ENCODE data around the gene NRP1.
A peak's percentile ranks its signal among the peaks of the same experiment; 100 is the strongest.

The NRP1 gene

DNA sequence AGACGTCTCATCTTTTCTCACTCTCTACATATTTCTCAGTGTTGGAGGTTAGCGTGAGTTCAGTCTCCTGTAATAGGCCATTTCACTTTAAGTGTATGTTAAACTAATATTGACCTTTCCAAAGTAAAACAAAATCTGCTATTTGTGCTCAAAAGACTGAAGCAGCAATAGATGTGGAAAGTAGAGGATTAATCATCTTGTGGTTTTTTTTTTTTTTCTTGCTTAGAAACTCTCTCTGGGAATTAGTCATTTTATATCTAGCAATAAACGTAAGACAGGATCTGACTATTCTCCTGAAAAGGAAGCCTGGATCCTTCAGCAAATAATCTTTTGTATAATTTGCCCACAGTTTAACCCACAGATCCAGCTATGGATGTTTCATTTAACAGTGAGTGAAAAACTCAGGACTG is 81.7 kb downstream of the NRP1 start:
- TF ChIP-seq, protein P1, sequence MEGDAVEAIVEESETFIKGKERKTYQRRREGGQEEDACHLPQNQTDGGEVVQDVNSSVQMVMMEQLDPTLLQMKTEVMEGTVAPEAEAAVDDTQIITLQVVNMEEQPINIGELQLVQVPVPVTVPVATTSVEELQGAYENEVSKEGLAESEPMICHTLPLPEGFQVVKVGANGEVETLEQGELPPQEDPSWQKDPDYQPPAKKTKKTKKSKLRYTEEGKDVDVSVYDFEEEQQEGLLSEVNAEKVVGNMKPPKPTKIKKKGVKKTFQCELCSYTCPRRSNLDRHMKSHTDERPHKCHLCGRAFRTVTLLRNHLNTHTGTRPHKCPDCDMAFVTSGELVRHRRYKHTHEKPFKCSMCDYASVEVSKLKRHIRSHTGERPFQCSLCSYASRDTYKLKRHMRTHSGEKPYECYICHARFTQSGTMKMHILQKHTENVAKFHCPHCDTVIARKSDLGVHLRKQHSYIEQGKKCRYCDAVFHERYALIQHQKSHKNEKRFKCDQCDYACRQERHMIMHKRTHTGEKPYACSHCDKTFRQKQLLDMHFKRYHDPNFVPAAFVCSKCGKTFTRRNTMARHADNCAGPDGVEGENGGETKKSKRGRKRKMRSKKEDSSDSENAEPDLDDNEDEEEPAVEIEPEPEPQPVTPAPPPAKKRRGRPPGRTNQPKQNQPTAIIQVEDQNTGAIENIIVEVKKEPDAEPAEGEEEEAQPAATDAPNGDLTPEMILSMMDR (IDR thresholded peaks at IDR 0.05; ENCODE audit: low read depth, low read length): no peak
- DNase-seq (ENCODE audit: low read depth, low spot score): peak; percentile 93
- in situ Hi-C loops (cut with HindIII; ENCODE audit: low sequenced_read_pairs): no loop called here
- H3K4me3 ChIP-seq (ENCODE audit: low read depth, low read length): no peak overlapping the region

DNA sequence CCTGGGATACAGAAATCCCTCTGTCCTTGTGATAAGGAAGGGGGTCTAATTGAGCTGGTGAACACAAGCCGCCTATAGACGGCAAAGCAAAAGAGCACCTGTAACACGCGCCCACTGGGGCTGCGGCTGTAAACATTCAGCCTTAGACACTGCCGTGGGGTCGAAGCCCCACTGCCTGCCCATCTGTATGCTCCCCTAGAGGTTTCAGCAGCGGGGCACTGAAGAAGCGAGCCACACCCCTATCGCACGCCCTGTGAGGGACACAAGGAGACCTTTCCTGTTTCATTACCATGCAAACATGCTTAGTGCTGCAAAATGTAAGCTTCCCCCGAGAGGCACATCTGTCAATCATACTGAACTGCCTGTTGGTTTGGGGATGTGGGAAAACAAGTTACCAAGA is 82.1 kb downstream of the NRP1 start:
- no peak overlapping the region for H3K4me3 ChIP-seq (ENCODE audit: low read depth, low read length)
- no peak for DNase-seq (ENCODE audit: low read depth, low spot score)
- in situ Hi-C loops (cut with HindIII; ENCODE audit: low sequenced_read_pairs): no loop called here
- TF ChIP-seq, protein P1 (IDR thresholded peaks at IDR 0.05; ENCODE audit: low read depth, low read length): no peak

DNA sequence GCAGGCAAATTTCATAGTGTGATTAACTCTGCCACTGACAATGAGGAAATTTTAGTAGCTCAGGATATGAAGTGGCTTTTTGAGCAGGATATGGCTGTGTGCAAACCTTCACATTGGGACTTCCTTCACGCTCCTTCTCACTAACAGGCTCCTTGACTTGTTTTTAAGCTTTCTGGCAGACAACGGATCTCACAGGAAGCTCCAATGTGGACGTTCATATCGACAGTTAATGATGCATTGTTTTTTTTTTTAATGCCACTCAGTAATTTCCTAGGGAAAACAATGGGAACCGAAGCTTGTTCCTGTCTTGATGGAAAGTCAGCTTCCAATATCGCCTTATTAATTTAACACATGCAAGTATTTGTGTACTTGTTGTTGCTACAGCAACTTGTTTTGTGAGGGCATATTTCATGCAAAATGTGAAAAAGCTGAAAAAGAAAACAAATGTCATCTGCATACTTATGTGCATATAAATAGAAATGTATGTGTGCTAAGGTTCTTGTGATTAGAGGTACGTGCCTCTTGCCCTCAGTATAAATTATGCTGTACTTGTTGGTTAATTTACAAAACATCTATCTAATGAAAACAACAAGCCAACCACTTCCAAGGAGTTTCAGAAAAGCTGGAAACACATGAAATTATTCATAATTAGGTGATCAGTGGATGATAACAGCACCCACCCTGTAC is 84.7 kb downstream of the NRP1 start:
- TF ChIP-seq, protein P1 (IDR thresholded peaks at IDR 0.05; ENCODE audit: low read depth, low read length): no peak
- in situ Hi-C loops (cut with HindIII; ENCODE audit: low sequenced_read_pairs): no loop called here
- no peak overlapping the region for H3K4me3 ChIP-seq (ENCODE audit: low read depth, low read length)
- DNase-seq (ENCODE audit: low read depth, low spot score): no peak

DNA sequence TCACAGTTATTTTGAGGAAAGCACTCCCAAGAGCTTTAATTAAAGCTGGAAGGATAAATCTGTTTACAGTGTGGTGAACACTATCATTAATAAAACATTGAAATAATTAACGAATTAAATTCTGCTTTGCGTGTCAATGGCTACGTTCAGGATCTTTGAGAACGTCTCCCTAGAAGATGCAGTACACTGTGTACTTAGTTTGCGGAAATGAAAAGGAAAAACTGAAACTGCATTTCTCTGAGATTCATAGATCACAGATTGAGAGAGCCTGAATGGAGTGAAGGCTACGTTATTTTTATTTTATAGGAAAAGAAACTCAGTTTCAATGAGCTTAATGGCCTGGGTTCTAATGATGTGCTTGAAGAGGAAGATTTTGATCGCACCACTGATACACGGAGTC is 85.3 kb downstream of the NRP1 start:
- in situ Hi-C loops (cut with HindIII; ENCODE audit: low sequenced_read_pairs): no loop called here
- TF ChIP-seq, protein P1 (IDR thresholded peaks at IDR 0.05; ENCODE audit: low read depth, low read length): no peak
- H3K4me3 ChIP-seq (ENCODE audit: low read depth, low read length): no peak overlapping the region
- no peak for DNase-seq (ENCODE audit: low read depth, low spot score)

DNA sequence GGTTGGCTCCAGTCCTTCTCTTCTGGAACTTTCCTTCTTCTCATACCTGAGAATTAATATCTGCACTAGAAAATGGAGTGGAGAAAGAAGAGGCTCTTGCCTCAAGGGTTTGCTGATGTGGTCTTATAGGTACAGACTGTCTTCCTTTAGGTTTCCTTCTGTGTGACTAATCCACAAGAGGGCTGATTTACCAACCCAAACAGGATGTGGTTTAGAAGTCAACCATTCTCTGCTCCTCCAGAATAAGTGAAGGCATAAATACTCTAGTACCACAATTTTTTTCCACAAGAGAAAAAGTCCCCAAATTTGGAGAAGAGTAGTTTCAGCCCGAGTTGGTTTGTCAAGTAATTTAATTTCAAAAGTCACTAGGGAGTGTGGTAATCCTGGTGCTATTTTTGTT is 85.8 kb downstream of the NRP1 start:
- in situ Hi-C loops (cut with HindIII; ENCODE audit: low sequenced_read_pairs): no loop called here
- peak; percentile 93 for DNase-seq (ENCODE audit: low read depth, low spot score)
- TF ChIP-seq, protein P1 (IDR thresholded peaks at IDR 0.05; ENCODE audit: low read depth, low read length): no peak
- H3K4me3 ChIP-seq (ENCODE audit: low read depth, low read length): no peak overlapping the region

DNA sequence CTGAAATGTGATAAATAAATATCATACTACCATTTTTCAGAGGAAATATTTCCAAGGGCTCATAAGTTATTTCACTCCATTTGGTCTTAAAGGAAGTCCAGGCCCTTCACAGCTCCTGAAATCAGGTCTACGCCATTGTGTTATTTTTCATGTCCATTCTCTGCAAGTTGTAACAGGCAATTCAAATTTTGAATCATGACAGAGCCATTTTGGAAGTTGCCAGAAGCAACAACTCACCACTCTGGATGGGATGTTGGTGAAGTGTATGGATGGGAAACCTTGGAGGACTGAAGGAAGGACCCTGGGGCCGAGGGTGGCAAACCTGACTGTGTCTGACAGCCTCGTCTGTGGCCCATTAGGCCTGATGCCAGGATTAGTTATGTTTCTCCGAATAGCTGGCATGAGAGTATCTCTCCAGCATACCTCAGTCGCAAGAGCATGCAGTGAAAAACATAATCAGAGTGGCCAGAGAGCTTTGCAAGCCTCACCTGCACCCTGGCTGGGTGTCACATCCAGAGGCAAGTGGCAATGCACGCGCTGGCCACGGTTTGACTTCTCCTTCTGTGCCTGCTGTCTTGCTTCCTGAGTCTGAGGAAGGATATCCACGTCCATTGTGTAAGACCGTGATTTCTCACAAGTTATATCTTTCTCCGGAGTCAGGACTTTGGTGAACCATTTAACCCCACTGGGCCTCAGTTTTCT is 87.1 kb downstream of the NRP1 start:
- no peak for DNase-seq (ENCODE audit: low read depth, low spot score)
- TF ChIP-seq, protein P1 (IDR thresholded peaks at IDR 0.05; ENCODE audit: low read depth, low read length): no peak
- in situ Hi-C loops (cut with HindIII; ENCODE audit: low sequenced_read_pairs): no loop called here
- no peak overlapping the region for H3K4me3 ChIP-seq (ENCODE audit: low read depth, low read length)
